Measurements from ENCODE around the gene ABCC1. TPM values are rescaled to one million over a fixed set of nuclear protein-coding genes. Genes with fewer than 3 reads are reported as not detected.
A peak's percentile ranks its signal among the peaks of the same experiment; 100 is the strongest.

Gene ABCC1
- total RNA-seq, 2 experiments from 2014 or later = 46.0 to 46.9 TPM

GRCh38 chr16:15958703-15959348, 9.4 kb downstream of the ABCC1 start:
- POLR2A ChIA-PET = interaction anchor here (2.3 to 3.7 kb wide), 2 partner anchors 8 to 71 kb away, joined by 10 to 29 read pairs; partner anchors contain the start of gene CEP20
- no peak overlapping the region for H3K4me3 Mint-ChIP-seq
- H3K4me1 Mint-ChIP-seq (ENCODE audit: low read depth) = peaks cover 85% of the 10 kb centered on the region
- no peaks in the 10 kb centered on the region for H3K27me3 Mint-ChIP-seq (ENCODE audit: low read depth)
- peaks cover 12% of the 10 kb centered on the region for H3K9me3 Mint-ChIP-seq (ENCODE audit: insufficient read depth)
- DNase-seq = no peak
- peak overlapping the region; percentile 97 for H3K27ac Mint-ChIP-seq
- CTCF ChIA-PET = interaction anchor here (1.7 kb wide), 1 partner anchor 18 kb away, joined by 5 read pairs; no protein-coding TSS in a partner anchor
- peaks cover 51% of the 10 kb centered on the region for H3K36me3 Mint-ChIP-seq (ENCODE audit: low read depth)
- ATAC-seq = peak; percentile 31

GRCh38 chr16:15960124-15960971, 10.9 kb downstream of the ABCC1 start:
- Mint-ChIP-seq H3K27me3 (ENCODE audit: low read depth) (no peaks in the 10 kb centered on the region), H3K36me3 (ENCODE audit: low read depth) (peaks cover 49% of the 10 kb centered on the region), H3K9me3 (ENCODE audit: insufficient read depth) (peaks cover 16% of the 10 kb centered on the region), H3K4me3 (peak overlapping the region; percentile 80), H3K4me1 (ENCODE audit: low read depth) (peaks cover 77% of the 10 kb centered on the region), H3K27ac (peak overlapping the region; percentile 97)
- ChIA-PET POLR2A (interaction anchor here (0.7 to 3.7 kb wide), 4 partner anchors 10 to 73 kb away, joined by 4 to 29 read pairs (median 7); partner anchors contain the start of gene CEP20), CTCF (interaction anchor here (1.0 to 1.7 kb wide), 3 partner anchors 9 to 72 kb away, joined by 3 to 13 read pairs (median 5); partner anchors contain the start of gene CEP20)
- ATAC-seq = peak; percentile 4
- DNase-seq = no peak

DNA sequence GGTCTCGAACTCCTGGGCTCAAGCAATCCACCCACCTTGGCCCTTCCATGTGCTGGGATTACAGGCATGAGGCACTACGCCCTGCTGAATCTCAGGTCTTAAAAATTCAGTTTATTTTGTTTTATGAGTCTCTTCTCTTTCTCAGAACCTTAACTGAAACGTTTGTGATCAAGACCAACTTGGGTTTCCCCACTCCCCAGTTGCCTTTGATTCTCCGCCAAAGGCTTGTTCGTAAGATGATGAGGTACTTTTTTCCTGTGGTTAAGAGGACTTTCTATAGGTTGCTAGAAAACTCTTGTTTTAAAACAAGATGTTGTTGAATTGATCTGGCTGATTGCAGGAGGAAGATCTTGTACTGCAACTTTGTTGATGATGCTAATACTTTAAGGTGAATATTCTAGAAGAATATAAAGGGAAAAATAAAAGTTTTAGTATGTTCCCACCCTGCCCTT, 11.7 kb downstream of the ABCC1 start:
- peak; percentile 83 for DNase-seq
- H3K27ac Mint-ChIP-seq = peak overlapping the region; percentile 97
- ATAC-seq = peak; percentile 83
- H3K36me3 Mint-ChIP-seq (ENCODE audit: low read depth) = peaks cover 48% of the 10 kb centered on the region
- no peaks in the 10 kb centered on the region for H3K27me3 Mint-ChIP-seq (ENCODE audit: low read depth)
- peak overlapping the region; percentile 80 for H3K4me3 Mint-ChIP-seq
- CTCF ChIA-PET = no interaction called here
- peaks cover 72% of the 10 kb centered on the region for H3K4me1 Mint-ChIP-seq (ENCODE audit: low read depth)
- H3K9me3 Mint-ChIP-seq (ENCODE audit: insufficient read depth) = peaks cover 16% of the 10 kb centered on the region
- POLR2A ChIA-PET = interaction anchor here (1.0 to 3.7 kb wide), 3 partner anchors 10 to 73 kb away, joined by 4 to 29 read pairs (median 10); partner anchors contain the start of gene CEP20

DNA sequence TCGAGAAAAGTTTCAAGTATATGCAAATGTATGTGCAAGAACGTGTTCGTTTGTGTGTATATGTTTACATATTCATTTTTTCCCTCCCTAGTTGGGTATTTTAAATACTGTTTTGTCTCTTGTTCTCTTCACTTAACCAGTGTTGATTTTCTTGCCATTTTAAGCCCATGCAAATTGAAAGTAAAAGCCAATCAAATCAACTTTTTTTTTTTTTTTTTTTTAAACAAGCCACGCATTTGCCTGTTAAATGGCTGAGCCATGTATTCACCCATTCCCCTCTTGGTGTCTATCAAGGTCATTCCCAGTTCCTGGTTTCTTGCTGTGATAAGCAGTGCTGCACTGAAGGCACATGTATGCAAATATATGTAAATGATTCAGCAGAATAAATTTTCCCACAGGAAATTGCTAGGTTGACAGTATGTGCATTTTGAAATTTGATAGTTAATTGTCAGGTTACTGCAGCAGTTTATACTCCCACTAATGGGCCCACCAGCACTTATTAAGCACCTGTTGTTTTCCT, 12.2 kb downstream of the ABCC1 start:
- ChIA-PET CTCF (no interaction called here), POLR2A (interaction anchor here (3.7 kb wide), 1 partner anchor 11 kb away, joined by 29 read pairs; no protein-coding TSS in a partner anchor)
- peak; percentile 37 for ATAC-seq
- peaks cover 46% of the 10 kb centered on the region for H3K36me3 Mint-ChIP-seq (ENCODE audit: low read depth)
- peaks cover 16% of the 10 kb centered on the region for H3K9me3 Mint-ChIP-seq (ENCODE audit: insufficient read depth)
- peak overlapping the region; percentile 80 for H3K4me3 Mint-ChIP-seq
- H3K27ac Mint-ChIP-seq = peak overlapping the region; percentile 97
- no peaks in the 10 kb centered on the region for H3K27me3 Mint-ChIP-seq (ENCODE audit: low read depth)
- peaks cover 69% of the 10 kb centered on the region for H3K4me1 Mint-ChIP-seq (ENCODE audit: low read depth)
- no peak for DNase-seq

- CTCF ChIA-PET = no interaction called here
- ATAC-seq (no peak), DNase-seq (no peak)
- Mint-ChIP-seq H3K27ac (peak overlapping the region; percentile 97), H3K27me3 (ENCODE audit: low read depth) (no peaks in the 10 kb centered on the region), H3K4me3 (no peak overlapping the region), H3K9me3 (ENCODE audit: insufficient read depth) (peaks cover 16% of the 10 kb centered on the region), H3K36me3 (ENCODE audit: low read depth) (peaks cover 55% of the 10 kb centered on the region), H3K4me1 (ENCODE audit: low read depth) (peaks cover 59% of the 10 kb centered on the region)
- POLR2A ChIA-PET = no interaction called here
Measured at GRCh38 chr16:15963307-15963910, 14.0 kb downstream of the ABCC1 start.

DNA sequence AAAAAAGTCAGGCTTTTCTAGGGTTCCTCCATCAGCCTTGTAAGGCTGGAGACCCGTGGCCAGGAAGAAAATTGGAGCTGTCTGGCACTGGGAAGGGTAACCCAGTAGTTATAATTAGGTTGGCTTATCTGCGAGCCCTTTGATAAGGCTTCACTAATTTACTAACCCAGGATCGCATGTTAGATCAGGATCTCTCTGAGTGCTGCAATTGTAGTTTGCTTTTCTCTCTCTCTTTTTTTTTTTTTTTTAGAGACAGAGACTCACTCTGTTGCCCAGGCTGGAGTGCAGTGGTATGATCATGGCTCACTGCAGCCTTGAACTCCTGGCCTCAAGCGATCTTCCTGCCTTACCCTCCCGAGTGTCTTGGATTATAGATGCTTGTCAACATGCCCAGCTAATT, 17.0 kb downstream of the ABCC1 start:
- Mint-ChIP-seq H3K4me1 (ENCODE audit: low read depth) (peaks cover 30% of the 10 kb centered on the region), H3K4me3 (no peak overlapping the region), H3K27ac (no peak overlapping the region), H3K36me3 (ENCODE audit: low read depth) (peaks cover 71% of the 10 kb centered on the region), H3K27me3 (ENCODE audit: low read depth) (no peaks in the 10 kb centered on the region), H3K9me3 (ENCODE audit: insufficient read depth) (peaks cover 25% of the 10 kb centered on the region)
- POLR2A ChIA-PET = interaction anchor here (0.9 kb wide), 1 partner anchor 15 kb away, joined by 3 read pairs; no protein-coding TSS in a partner anchor
- CTCF ChIA-PET = interaction anchor here (0.5 to 1.2 kb wide), 2 partner anchors 16 to 23 kb away, joined by 3 read pairs; no protein-coding TSS in a partner anchor
- ATAC-seq = no peak
- no peak for DNase-seq

DNA sequence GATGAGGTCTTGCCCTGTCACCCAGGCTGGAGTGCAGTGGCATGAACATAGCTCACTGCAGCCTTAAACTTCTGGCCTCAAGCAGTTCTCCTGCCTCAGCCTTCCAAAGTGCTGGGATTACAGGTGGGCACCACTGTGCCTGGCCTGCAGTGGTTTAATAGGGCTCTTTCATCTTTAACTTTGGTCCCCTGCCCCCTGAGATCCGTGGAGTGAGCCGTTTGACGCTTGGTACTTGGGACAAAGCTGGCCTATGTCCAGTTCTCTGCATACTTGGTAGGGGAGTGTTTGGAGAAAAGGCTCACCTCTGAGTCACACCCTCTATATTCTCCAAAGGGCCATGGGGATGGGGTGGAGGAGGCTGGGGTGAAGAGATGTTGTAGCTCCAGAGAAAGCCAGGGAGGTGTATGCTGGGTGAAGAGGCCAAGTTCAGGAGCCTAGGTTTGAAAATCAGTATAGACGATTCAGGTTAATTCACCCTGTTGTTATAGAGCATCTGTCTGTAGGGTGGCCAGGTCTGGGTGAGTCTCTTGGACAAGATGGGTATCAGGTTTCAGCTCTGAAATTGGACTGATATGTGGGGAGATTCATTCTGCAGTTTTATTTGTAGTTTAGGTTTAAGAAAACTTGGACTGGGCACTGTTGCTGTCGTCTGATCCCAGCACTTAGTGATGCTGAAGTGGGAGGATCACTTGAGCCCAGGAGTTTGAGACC, 17.6 kb downstream of the ABCC1 start:
- CTCF ChIA-PET = interaction anchor here (0.5 to 1.2 kb wide), 3 partner anchors 17 to 79 kb away, joined by 3 read pairs; partner anchors contain the start of gene CEP20
- Mint-ChIP-seq H3K4me1 (ENCODE audit: low read depth) (peaks cover 24% of the 10 kb centered on the region), H3K27me3 (ENCODE audit: low read depth) (no peaks in the 10 kb centered on the region), H3K27ac (no peak overlapping the region), H3K4me3 (no peak overlapping the region), H3K9me3 (ENCODE audit: insufficient read depth) (peaks cover 29% of the 10 kb centered on the region), H3K36me3 (ENCODE audit: low read depth) (peaks cover 72% of the 10 kb centered on the region)
- POLR2A ChIA-PET = no interaction called here
- no peak for ATAC-seq
- no peak for DNase-seq

- H3K36me3 Mint-ChIP-seq (ENCODE audit: low read depth) = peaks cover 71% of the 10 kb centered on the region
- no peak overlapping the region for H3K4me3 Mint-ChIP-seq
- H3K27me3 Mint-ChIP-seq (ENCODE audit: low read depth) = no peaks in the 10 kb centered on the region
- H3K4me1 Mint-ChIP-seq (ENCODE audit: low read depth) = peaks cover 16% of the 10 kb centered on the region
- H3K27ac Mint-ChIP-seq = no peak overlapping the region
- DNase-seq = no peak
- no peak for ATAC-seq
- H3K9me3 Mint-ChIP-seq (ENCODE audit: insufficient read depth) = peaks cover 30% of the 10 kb centered on the region
- ChIA-PET POLR2A (no interaction called here), CTCF (interaction anchor here (0.9 kb wide), 1 partner anchor 80 kb away, joined by 3 read pairs; the partner anchor contains the start of gene CEP20)
Measured at GRCh38 chr16:15967655-15968315, 18.4 kb downstream of the ABCC1 start.

DNA sequence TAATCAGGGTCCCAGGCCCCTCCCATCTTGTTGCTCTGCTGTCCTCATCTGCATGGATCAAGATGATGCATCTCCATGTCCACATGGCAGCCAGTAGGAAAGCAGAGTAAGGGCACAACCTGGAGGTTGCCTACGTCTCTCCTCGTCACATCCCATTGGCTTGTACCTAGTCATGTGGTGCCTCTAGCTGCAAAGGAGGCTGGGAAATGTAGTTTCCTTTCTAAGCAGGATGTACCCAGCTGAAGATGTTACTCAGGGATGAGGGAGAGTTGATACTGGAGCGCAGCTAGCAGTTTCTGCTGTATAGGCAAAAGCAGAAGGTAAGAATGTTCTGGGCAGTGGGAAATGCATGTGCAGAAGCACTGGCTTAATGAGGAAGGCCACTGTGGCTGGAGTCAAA, 20.8 kb downstream of the ABCC1 start:
- Mint-ChIP-seq H3K27ac (no peak overlapping the region), H3K9me3 (ENCODE audit: insufficient read depth) (peaks cover 22% of the 10 kb centered on the region), H3K27me3 (ENCODE audit: low read depth) (no peaks in the 10 kb centered on the region), H3K36me3 (ENCODE audit: low read depth) (peaks cover 73% of the 10 kb centered on the region), H3K4me3 (no peak overlapping the region), H3K4me1 (ENCODE audit: low read depth) (peaks cover 7% of the 10 kb centered on the region)
- POLR2A ChIA-PET = interaction anchor here (1.0 kb wide), 1 partner anchor 20 kb away, joined by 3 read pairs; no protein-coding TSS in a partner anchor
- DNase-seq (no peak), ATAC-seq (peak; percentile 28)
- CTCF ChIA-PET = no interaction called here

DNA sequence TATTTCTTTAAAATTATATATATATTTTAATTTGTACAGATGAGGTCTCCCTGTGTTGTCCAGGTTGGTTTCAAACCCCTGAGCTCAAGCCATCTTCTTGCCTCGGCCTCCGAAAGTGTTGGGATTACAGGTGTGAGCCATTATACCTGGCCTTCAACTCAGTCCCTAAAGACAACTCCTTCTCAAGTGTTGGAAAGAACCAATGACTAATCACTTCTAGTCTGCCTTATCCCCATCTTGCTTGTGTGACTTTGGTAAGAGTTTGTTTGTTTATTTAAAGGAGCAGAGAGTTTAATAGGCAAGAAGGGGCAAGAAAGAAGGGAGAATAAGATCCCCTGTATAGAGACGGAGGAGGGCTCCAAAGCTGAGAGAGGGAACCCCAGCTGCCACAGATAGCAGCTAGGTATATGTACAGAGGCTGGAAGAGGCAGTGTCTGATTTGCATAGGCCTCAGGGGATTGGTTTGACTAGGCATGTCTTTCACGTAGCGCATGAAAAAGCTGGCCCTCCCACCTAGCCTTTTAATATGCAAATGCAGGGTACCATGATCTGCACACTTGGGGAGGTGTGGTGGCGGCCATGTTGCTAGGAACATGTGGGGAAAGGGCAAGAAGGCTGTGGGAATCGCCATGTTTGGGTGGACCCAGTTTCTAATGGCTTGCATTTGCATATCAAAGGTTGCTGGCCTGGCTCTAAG, 21.5 kb downstream of the ABCC1 start:
- ChIA-PET POLR2A (no interaction called here), CTCF (no interaction called here)
- Mint-ChIP-seq H3K4me1 (ENCODE audit: low read depth) (peaks cover 5% of the 10 kb centered on the region), H3K9me3 (ENCODE audit: insufficient read depth) (peaks cover 22% of the 10 kb centered on the region), H3K4me3 (no peak overlapping the region), H3K27ac (no peak overlapping the region), H3K27me3 (ENCODE audit: low read depth) (no peaks in the 10 kb centered on the region), H3K36me3 (ENCODE audit: low read depth) (peaks cover 77% of the 10 kb centered on the region)
- ATAC-seq (no peak), DNase-seq (no peak)
